NCI-H187 (cell line): Measurements from ENCODE around the gene ARSJ.
A peak's percentile ranks its signal among the peaks of the same experiment; 100 is the strongest.
"Not testable (repeated sequence)": the region's sequence is repeated elsewhere in the genome, so short reads cannot be mapped to it uniquely, and the experiment has no call there.

Experiments used
- DNase-seq, 2 experiments: peaks; one replicate each; lab custom pipeline; 2025; lab: John Stamatoyannopoulos, UW

Gene ARSJ

DNA sequence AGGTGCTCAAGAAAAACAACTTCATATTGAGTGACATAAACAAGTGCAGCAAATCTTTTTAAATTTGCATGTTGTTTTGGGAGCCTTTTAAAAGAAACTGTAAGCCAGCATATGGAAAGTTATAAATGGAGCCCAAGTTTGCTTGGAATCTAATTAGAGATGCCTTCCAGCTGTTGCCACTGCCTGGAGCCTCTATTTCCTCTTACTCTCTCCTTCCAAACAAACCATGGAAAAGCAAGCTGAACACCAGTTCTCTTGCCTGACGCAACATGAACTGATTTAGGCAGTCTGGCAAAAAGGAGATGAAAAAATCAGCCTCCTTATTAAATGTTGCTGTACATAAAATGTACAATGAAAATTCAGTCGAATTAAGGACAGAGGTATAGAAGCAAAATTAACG is 21.5 kb downstream of the ARSJ start:
- DNase-seq: no peak

DNA sequence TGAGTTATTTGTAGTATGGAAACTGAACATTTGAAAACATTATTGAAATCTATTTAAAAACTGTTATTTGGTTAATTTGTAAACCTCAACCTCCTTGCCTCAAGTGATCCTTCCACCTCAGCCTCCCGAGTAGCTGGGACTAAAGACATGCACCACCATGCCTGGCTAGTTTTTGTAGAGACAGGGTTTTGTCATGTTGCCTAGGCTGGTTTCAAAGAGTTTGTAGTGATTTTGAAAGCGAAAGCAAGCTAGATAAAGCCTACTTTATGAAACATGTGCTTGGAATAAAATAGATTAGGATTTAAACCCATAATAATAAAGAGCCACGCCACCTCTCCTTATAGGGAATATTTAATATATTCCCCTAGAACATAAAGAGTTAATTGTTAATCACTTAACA is 23.5 kb downstream of the ARSJ start:
- no peak for DNase-seq

DNA sequence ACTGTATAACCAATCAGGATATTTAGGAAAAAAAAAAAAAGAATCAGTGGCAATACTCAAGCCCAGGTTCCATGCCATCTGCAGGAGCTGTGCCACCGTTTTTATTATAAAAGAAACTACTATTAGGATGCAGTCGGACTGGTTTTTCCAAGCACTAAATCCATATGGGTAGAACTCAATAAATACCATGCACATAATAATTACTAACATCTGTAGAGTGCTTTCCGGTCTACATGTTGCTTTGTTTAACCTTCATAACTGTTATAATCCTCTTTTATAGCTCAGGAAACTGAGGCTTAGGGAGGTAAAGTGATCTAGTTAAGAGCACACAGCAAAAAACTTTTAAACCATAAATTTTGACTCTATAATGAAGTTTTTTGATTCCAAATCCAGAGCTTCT is 24.0 kb downstream of the ARSJ start:
- DNase-seq: no peak

DNA sequence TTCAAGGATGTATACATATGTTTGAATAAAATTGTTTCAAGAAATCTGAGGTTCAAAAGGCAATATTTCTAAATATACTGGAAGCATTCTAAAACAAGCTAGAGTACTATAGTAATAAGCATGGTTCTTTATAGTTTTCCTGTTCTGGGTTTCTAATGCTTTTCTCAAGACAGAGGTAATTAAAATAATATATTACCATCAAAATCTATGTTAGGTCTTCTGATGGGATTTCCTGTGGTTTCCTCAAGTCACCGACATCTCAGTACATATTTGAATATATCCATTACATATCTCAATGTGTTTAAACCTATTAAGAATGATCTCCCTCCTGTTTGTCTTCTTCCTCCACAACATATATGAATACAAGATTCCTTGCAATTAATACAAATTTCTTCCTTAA is 25.6 kb downstream of the ARSJ start:
- DNase-seq: no peak

DNA sequence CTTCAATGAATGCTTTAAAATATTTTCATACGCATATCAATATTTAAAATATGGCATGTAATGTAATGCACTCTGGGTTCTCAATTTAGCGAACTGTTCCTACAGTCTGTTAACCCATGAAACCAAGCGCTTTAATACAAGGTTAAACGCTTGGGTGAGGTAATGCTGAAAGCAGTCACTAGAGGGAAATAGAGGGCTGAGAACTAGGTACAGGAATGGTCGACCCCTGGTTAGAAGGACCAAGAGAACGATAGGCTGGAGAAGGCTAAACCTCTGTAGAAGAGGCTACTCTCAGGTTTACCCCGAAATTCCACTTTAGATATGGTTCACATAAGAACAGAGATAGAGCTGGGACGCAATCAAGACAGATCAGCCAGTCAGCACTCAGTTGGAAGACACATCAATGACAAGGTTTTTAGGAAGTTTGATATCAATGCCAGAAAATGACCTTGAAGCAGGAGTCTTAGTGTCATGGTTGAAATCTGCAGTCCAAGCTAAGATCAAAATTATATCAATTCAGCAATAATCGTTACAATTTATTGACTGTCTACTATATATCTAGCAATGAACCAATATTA is 26.9 kb downstream of the ARSJ start:
- peak; percentile 1 to 3 for DNase-seq

DNA sequence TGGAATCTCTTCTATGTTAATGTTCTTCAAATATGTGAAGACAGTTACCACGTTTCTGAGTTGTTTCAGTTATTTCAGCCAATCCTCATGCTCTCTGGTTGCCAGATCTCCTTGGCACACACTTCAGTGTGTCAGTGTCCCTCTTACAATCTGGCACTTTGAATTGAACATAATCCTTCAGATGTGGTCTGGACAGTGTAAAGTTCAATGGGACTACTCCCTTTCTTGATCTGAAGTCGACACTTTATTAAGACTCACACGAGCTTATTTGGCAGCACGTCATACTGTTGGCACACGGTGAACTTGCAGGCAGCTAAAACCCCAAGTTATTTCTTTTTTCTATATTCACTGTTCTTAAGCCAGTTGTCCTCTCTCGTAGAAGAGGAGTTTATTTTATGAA is 28.2 kb downstream of the ARSJ start:
- DNase-seq: no peak

DNA sequence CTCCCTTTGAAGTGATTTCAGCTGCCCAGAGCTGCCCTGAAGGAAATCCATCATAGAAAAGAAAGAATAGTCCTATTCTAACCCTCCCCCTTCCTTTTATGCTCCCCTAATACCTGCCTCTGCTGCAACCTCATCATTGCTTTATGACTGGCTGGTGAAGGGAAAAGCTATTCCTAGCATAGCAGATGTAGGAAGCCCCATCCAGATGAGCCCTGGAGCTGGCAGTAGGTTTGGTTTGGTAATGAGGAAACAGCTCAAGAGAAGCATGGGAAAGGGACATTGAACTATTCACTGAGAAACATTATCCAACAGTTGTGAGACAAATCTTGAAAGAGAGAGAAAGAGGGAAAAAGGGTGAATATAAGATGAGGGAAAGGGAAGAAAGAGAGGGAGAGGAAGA is 29.2 kb downstream of the ARSJ start:
- DNase-seq: no peak

DNA sequence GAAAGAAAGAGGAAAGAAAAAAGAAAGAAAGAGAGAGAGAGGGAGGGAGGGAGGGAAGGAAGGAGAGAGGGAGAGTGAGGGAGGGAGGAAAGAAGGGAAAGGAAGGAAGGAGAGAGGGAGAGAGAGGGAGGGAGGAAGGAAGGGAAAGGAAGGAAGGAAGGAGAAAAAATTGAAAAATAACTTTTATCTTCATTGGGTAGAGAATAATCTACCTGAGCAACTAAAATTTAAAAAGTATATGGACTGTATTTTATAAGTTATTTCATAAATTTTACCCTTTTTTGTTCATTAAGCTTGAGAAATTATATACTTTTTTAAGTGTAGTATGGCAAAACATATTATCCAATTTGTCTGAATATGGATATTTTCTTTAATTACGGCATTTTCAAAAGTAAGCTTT is 32.0 kb downstream of the ARSJ start:
- DNase-seq: no peak

DNA sequence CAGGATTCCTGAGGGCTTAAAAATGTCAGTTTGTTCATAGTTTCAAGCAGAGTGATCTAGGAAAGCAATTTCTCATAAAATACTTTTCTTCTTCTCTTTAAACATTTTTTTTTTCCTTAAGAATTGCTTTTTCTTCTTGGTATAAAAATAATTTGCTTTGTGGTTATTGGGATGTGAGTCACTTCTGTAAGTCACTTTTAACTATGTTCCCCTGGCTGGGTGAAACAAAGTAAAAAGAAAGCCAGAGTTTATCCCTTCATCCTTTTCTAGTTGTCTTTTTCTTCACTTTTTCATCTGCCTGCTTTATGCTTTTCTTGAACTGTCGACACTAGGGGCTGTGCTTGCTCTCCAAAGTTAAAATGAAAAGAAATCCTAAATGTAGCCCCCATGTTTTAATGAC is 33.5 kb downstream of the ARSJ start:
- no peak for DNase-seq

DNA sequence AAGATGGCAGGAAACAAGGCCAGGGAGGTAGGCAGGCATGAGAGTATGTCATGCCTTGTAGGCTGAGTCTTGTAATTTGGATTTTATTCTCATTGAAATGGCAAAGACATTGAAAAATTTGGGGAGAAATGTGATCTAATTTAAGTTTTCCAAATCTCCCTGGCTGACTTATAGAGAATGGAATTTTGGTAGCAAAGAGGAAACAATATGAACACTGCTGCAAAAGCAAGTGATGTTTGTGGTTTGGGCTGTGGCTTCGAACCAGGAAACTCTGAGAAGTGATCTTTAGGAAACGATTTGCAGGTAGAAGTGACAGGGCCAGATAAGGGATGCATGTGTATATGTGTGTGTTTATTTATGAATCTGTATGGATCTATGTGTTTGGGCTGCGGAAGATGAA is 35.6 kb downstream of the ARSJ start:
- DNase-seq: no peak

DNA sequence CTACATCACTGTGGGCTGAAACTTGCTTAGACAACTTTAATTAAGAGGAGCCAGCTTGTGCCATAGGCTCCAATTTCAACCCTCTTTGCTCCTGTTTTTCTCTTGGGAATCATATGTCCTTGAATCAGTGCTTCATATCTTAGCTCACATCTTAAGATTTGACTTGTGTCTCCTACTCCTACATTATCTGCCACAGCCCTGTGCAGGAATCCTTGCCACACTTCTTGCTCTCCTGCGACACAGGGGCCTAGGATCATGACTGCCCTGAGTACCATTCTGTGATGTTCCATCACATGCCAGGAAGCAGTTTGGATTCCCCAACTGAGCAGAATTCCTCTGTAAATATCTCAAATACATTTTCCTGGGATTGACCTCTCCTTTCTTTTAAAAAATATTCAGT is 36.4 kb downstream of the ARSJ start:
- DNase-seq: no peak

DNA sequence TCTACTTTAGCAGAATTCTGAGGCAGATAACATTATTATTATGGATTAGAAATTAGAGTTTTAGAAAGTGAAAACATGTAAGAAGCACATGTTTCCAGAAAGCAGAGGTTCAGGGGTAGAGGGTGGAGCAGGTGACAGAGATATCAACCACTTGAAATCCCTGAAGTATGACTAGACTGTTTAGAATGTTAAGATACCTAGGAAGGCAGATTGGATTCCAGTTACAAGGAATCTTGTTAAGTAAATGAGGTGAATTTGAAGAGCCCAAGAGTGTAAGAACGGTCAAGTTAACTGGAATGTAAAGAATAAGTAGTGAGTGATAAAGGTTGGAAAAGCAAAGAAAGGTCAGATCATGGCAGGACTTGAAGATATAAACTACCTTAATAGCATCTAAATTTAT is 37.6 kb downstream of the ARSJ start:
- DNase-seq: no peak

DNA sequence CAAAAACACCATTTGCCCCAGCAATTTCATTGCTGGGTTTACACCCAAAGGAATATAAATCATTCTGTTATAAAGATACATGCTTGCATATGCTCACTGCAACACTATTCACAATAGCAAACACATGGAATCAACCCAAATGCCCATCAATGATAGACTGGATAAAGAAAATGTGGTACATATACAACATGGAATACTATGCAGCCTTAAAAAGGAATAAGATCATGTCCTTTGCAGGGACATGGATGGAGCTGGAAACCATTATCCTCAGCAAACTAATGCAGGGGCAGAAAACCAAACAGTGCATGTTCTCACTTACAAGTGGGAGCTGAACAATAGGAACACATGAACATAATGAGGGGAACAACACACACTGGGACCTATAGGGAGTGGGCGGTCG is 39.3 kb downstream of the ARSJ start:
- DNase-seq: not testable (repeated sequence)

DNA sequence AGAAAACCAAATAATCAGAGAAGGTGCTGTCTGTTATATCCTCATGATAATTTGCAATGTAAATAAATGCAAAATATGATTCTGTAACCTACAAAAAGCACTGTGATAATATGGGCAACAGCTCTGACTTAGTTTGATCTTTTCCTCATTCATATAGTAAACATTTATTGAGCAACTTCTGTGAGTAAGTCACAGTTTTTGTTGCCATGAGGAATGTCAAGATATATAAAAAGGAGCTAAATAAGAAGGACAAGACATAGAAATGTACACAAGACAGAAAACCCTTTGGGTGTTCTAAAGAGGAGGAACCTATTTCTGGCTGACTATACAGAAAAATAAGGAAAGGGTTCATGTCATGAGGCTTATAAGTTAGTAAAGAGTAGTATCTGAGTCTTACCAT is 44.3 kb downstream of the ARSJ start:
- DNase-seq: no peak

DNA sequence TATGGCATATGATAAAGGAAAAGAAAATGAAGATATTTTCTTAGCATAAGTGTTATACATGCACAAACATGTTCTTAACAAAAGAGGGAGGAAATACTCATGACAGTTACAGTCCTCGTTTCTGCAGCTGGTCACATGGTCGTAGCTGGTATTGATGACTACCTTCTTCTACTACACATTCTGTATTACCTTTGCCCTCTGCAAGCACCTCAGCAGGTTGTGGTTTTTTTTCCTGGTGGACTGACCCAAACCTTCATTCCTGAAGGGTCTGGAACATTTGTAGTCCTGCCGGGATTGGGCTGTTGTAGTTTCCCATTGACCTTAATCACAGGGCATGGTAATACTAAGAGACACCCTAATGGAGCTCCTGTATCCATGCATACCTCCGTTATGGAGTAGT is 54.7 kb downstream of the ARSJ start:
- not testable (repeated sequence) for DNase-seq

DNA sequence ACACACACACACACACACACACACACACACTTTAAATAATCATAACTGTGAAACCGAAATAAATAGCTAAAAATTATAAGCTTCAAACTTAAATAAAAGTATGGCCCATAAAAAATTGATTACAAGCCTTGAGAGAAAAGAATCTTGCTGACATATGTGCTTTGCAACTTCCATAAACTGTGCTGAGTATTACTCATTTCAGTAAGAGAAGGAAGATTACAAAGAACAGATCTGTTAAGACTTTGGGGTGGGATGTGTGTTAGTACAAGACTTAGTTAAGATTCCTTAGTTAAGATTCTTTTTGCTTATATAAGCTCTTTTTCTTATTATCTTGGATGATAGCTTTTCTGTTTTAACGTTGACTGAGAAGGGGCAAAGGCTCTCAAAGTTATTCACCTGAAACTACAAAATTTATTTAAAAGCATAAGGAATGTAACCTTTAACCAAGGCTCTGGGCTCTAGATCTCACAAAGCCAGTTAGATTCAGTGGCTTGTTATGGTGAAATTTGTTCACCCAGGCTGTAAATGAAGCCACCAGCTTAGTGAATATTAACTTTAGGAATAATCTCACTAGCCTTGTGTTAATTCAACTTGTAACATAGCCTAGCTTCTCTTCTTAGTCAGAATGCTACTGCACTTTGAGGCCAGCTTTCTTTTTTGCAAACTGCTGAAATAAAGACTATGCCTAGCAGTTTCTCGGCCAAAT is 58.2 kb downstream of the ARSJ start:
- no peak for DNase-seq

DNA sequence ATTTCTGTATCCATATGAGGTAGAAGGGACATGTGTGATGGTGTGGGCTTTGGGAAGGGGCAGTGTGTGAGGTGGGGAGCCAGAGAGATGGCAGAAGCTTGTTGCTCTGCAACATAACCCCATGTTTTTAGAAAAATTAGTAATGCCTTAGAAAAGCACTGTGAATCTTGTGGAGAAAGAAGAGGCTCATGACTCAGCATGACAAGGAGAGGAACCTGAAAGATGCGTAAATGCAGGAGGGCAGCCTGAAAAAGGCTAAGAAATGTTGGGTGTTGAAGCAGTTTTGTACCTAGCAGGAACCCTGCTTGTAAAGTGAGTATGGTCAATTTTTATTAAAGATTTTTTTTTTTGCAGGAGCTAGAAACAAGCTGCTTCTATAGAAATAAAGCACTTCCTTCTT is 59.8 kb downstream of the ARSJ start:
- DNase-seq: no peak

DNA sequence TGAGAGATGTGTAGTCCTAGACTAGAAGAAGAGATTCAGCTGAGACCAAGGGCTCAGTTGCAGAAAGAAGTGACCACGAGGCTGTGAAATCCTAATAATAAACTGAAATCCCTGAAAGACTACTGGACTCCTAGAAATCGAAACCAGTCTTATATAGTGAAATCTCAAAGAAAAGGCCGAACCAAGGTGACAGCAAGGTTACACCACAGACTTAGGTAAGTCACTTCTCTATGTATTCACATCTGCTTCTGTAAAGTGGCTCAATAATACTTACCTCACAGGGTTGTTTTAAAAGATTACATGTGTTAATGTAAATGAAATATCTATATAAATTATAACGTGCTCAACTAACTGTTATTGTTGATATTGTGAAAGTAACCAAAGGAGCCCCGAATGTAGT is 60.3 kb downstream of the ARSJ start:
- DNase-seq: no peak

DNA sequence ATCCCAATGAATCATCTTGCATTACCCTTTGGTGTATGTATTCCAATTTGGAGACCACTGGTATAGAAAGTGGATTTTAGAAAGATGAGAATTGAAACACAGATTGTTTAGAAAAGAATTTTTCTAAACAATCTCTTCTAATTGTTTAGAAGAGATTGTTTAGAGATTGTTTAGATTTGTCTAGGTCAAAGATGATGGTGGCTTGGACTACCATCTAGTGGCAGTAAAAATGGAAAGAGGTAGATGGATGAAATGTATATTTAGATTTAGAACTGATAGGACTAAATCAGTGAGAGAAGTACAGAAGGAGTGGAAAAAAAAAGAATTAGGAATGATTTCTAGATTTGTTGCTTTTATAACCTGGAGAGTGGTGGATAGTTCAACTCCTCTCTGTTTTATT is 70.6 kb downstream of the ARSJ start:
- DNase-seq: no peak

DNA sequence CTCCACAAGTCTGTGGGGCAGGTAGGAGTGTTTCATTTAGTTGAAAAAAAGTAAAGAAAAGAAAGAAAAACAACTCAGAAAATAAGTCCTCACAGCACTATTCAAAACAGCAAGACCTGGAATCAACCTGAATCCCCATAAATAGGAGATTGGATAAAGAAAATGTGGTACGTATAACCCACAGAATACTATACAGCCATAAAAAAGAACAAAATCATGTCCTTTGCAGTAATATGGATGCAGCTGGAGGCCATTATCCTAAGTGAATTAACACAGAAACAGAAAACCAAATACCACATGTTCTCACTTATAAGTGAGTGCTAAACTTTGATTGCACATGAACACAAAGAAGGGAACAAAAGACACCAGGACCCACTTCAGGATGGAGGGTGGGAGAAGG is 71.9 kb downstream of the ARSJ start:
- DNase-seq: no peak

DNA sequence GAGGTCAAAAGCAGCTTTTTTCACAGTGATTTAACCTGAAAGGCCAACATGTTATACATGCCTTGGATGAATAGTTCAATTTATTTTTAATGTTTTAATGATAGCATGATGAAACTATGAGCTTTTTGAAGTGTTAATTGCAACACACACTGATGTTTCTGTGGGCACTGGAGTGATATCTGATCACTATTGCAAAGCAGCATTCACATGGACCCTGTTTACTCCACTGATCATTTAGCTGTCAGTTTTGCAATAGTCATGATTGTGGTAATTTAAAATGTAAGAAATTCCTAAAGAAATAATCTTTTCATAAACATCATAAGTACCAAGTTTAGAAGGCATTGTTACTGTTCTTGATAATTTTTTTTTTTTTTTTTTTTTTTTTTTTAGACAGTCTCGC is 74.1 kb downstream of the ARSJ start:
- no peak for DNase-seq

DNA sequence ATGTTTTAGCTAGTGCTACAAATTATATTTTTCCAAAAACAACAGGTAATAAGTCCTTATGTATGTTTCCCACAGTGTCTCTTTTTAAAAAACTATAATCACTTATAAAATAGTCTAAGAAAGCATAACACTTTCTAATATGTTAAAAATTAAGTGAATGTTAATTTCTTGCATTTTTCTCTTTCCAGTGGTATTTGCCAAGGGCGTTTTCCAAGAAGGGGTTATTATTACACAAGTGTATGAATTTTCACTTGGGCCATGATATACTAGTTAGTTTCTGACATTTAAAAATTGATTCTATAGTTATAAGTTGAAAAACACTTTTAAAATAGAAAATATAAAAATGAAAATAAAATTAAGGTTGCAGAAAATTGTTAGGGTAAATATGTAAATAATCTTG is 74.6 kb downstream of the ARSJ start:
- DNase-seq: no peak

DNA sequence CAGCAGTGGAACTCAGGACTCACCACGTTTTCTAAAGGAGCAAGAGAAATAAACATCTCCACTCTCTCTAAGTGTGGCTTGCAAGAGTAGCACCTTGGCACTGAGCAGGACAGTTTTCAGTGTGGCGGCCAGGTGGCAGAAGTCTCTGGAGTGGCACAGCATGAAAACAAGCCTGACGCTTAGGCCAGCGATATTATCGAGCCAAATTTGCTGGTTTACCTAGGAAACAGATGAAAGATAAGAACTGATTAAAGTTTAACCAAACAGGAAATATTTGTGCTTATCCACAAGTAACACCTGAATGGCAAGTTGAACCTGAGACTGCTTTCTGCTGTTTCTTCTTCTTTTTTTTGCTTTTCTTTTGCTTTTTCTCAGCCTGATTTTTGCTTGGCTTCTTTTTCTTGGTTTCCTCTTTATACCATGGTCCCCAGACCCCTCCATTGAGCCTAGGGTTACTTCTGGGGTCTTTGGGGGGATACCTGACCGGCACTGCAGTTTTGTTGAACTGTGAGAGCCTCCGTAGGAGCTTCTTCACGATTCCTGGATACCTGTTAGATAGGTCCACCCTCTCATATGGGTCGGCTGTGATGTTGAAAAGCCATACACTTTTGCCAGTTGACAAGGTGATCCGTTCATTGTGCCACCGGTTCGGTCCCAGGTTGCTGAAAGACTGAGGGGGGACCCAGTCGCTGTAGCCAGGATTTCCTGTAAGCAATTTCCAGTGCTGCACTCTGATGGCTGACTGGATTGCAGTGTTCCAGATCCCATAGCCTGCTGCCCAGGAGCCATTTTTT is 77.3 kb downstream of the ARSJ start:
- DNase-seq: no peak
